K562 (cell line): Measurements from ENCODE around the gene RPS2. TPM values are rescaled to one million over a fixed set of nuclear protein-coding genes. Genes with fewer than 3 reads are reported as not detected.

Source experiments
- CBX1 ChIP-seq: sonication (generic); IDR thresholded peaks from 2 replicates; pipeline ENCODE4 v1.6.1; 2016; ENCODE audit warnings: antibody characterized with exemption, low read depth, mild to moderate bottlenecking
- CCNT2 ChIP-seq: IDR thresholded peaks from 2 replicates; pipeline ENCODE4 v1.6.1; 2011; ENCODE audit warnings: borderline replicate concordance, low read depth, mild to moderate bottlenecking, moderate library complexity, mixed read lengths, low read length; ENCODE audit not compliant: insufficient read length; ENCODE audit errors: extremely low read depth
- ETV5 ChIP-seq: sonication (generic); formaldehyde crosslinking; IDR thresholded peaks from 2 replicates; pipeline ENCODE4 v1.4.0; 2020; ENCODE audit warnings: low read depth, mild to moderate bottlenecking, missing genetic modification reagents
- GABPA ChIP-seq: fragments of 200-800 bp; sonication (Bioruptor generic); conservative IDR thresholded peaks from 2 replicates; pipeline ENCODE4 v1.6.1; 2016; ENCODE audit warnings: low read depth, missing genetic modification characterization, missing compliant biosample characterization
- MIER1 ChIP-seq: fragments of 450-650 bp; IDR thresholded peaks from 2 replicates; pipeline ENCODE4 v1.6.1; 2016; ENCODE audit warnings: antibody characterized with exemption, mild to moderate bottlenecking, low read depth
- NRF1 ChIP-seq, 2 experiments: fragments of 450-650 bp; IDR thresholded peaks in 1 of 2; conservative IDR thresholded peaks in 1 of 2; 2 replicates each; pipeline ENCODE4 v1.6.1; 2014; ENCODE audit warnings: mild to moderate bottlenecking in 2 of 2
- PTTG1 ChIP-seq: fragments of 450-650 bp; IDR thresholded peaks from 2 replicates; pipeline ENCODE4 v1.6.1; 2016; ENCODE audit warnings: low read depth, mild to moderate bottlenecking, missing genetic modification characterization, missing compliant biosample characterization
- RBFOX2 ChIP-seq: fragments of 200-400 bp; formaldehyde crosslinking; IDR thresholded peaks from 2 replicates; pipeline ENCODE4 v1.6.1; 2017; ENCODE audit warnings: low read depth, mild to moderate bottlenecking, low read length, moderate library complexity
- REST ChIP-seq, 2 experiments: fragments of 450-650 bp; formaldehyde crosslinking in 1 of 2; IDR thresholded peaks; 2 replicates each; pipeline versions ENCODE4 v1.4.0 to v1.6.1; 2014 to 2020; ENCODE audit warnings: mild to moderate bottlenecking in 2 of 2, borderline replicate concordance in 1 of 2, low read depth in 1 of 2
- SAP30 ChIP-seq: fragments of 200-600 bp; sonication (generic); IDR thresholded peaks from 2 replicates; pipeline ENCODE4 v1.6.1; 2012; ENCODE audit warnings: borderline replicate concordance, low read depth, mild to moderate bottlenecking, moderate library complexity, low read length, control low read depth, inconsistent platforms; ENCODE audit not compliant: insufficient read depth, poor library complexity, severe bottlenecking
- ZNF133 ChIP-seq: fragments of 250-450 bp; sonication (Bioruptor Pico); IDR thresholded peaks from 2 replicates; pipeline ENCODE4 v1.4.0; 2020; ENCODE audit warnings: mild to moderate bottlenecking
- ZNF395 ChIP-seq: fragments of 200-800 bp; sonication (Bioruptor generic); IDR thresholded peaks from 2 replicates; pipeline ENCODE4 v1.6.1; 2017; ENCODE audit warnings: missing genetic modification characterization, missing compliant biosample characterization
- polyA plus RNA-seq, 8 experiments: library from polyadenylated mRNA; depleted of rRNA in 4 of 8; stranded (reverse) in 5 of 8; unstranded in 3 of 8; fragments of >200 nt; fragmentation: Nextera tagmentation in 2 of 8; fragmentation: Illumina TruSeq in 1 of 8; extraction: Ambion mirVana in 2 of 8; extraction: Trizol in 1 of 8; gene quantifications; 2 replicates each; pipeline versions ENCODE4 v1.2.1 to v1.2.3, GENCODE V29; 2011 to 2014; ENCODE audit warnings: inconsistent platforms in 1 of 8, missing spikeins in 1 of 8
- total RNA-seq, 7 experiments: library from RNA; depleted of rRNA in 6 of 7; stranded (reverse); fragments of >200 nt in 6 of 7; fragmentation: Illumina TruSeq in 2 of 7; extraction: Trizol in 2 of 7; gene quantifications; 2 replicates each; pipeline versions ENCODE4 v1.2.1 to v1.2.3, GENCODE V29; 2011 to 2021; ENCODE audit warnings: low replicate concordance in 1 of 7
- TF ChIP-seq, protein P1 (sequence below), 2 experiments: IDR thresholded peaks; 2 replicates each; pipeline ENCODE4 v1.6.1; 2011; ENCODE audit warnings: borderline replicate concordance in 1 of 2, control low read depth in 1 of 2, low read depth in 1 of 2, low read length in 1 of 2, mild to moderate bottlenecking in 1 of 2, mixed read lengths in 1 of 2, moderate library complexity in 1 of 2; ENCODE audit not compliant: insufficient read depth in 1 of 2, insufficient read length in 1 of 2, poor library complexity in 1 of 2, severe bottlenecking in 1 of 2; ENCODE audit errors: extremely low read depth in 1 of 2

RPS2 gene
- total and polyA plus RNA-seq, 9 of the 15 experiments (the other 6 are each of a cell fraction or from before 2014, with no cell fraction given), result 834 to 4,794 (median 3,793) TPM

DNA sequence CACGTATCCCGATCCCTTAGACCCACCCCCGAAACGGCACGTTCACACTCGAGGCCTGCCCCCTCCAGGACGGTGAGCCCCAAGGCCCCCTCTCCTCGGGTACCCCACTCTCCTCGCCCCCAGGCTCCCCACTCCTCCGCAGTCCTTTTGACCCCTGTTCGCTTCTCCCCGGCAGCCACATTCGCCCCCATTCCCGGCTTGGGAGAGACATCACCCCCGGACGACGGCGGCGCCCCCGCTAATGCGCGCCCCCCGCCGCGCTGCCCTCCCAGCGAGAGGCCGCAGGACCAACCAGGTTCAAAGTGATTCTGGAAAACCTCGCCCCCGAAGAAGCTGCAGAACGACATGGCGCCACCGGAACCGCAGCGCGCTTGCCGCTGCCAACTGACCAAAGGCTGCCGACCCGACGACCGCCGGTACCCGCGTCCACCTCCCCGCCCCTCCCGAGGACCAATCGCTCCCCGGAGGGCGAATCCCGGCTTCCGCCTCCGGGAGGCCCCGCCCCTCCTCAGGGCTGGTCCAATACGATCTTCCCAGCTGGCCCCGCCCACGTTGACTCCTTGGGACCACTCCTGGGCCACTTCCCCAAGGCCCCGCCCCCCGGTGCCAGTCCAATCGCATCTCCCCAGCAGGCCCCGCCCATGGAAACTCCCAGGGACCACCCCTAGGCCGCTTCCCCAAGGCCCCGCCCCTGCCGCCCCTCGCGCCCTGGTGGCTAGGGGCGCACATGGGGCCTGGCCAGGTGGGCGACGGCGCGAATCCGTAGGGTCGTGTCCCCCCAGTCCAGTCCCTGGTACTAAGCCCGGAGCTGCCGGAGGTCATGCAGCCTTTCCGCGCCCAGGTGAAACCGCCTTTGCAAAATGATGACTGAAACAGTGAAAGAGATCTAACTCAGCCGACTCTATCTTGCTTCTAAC, 21.6 kb downstream of the RPS2 start, which contains the start of gene MSRB1 (continued):
- TF ChIP-seq REST (IDR thresholded peaks at IDR 0.05; ENCODE audit: borderline replicate concordance), result no peak
- TF ChIP-seq REST (CRISPR knock-in tag; IDR thresholded peaks at IDR 0.05; ENCODE audit: low read depth), result peak; percentile 61; the same call in 1 of the 2 replicates
- no peak for TF ChIP-seq MIER1
- peak; percentile 52; the same call in 1 of the 2 replicates for TF ChIP-seq GABPA (tag)
- TF ChIP-seq ZNF133 (CRISPR knock-in tag), result no peak
- TF ChIP-seq, protein P1, sequence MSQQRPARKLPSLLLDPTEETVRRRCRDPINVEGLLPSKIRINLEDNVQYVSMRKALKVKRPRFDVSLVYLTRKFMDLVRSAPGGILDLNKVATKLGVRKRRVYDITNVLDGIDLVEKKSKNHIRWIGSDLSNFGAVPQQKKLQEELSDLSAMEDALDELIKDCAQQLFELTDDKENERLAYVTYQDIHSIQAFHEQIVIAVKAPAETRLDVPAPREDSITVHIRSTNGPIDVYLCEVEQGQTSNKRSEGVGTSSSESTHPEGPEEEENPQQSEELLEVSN (IDR thresholded peaks at IDR 0.05; ENCODE audit: borderline replicate concordance in 1 of 2, extremely low read depth in 1 of 2, insufficient read depth in 1 of 2, insufficient read length in 1 of 2, low read depth in 1 of 2, low read length in 1 of 2, poor library complexity in 1 of 2, severe bottlenecking in 1 of 2), result peak in 1 of 2 experiments; percentile 43
- no peak for TF ChIP-seq PTTG1 (tag)
- peak; percentile 70 for TF ChIP-seq CCNT2
- peak; percentile 64 to 68 for TF ChIP-seq NRF1 (conservative IDR thresholded peaks at IDR 0.05 in 1 of 2, IDR thresholded peaks at IDR 0.05 in 1 of 2)
- no peak for TF ChIP-seq ETV5 (CRISPR knock-in tag)
- peak; percentile 68 for TF ChIP-seq SAP30
- TF ChIP-seq ZNF395 (CRISPR knock-in tag), result 0 out of 2 replicates have a peak, but pooled peaks have one; percentile 27
- TF ChIP-seq CBX1, result peak; percentile 70; the same call in 1 of the 2 replicates
- peak; percentile 90 for TF ChIP-seq RBFOX2
